AG09319 (cell line): ENCODE data around the gene PHLPP1.

Experiments used
- DNase-seq: peaks from one replicate; pipeline ENCODE4 v3.0.0-alpha.2; 2010; ENCODE audit warnings: low read depth; ENCODE audit errors: extremely low read depth
- CTCF ChIP-seq: IDR thresholded peaks from 2 replicates; pipeline ENCODE4 v1.5.1; 2011; ENCODE audit warnings: low read depth, mild to moderate bottlenecking, inconsistent platforms, low read length, moderate library complexity

PHLPP1 gene

GRCh38 chr18:62974928-62975675, 259.8 kb downstream of the PHLPP1 start:
- DNase-seq = no peak
- TF ChIP-seq CTCF = no peak

- no peak for TF ChIP-seq CTCF
- no peak for DNase-seq
Observed at GRCh38 chr18:62975785-62976184, 260.4 kb downstream of the PHLPP1 start.

- DNase-seq = no peak
Observed at GRCh38 chr18:62976227-62976626, 260.9 kb downstream of the PHLPP1 start.

GRCh38 chr18:62977512-62977911, 262.2 kb downstream of the PHLPP1 start:
- no peak for TF ChIP-seq CTCF
- no peak for DNase-seq

More at GRCh38 chr18:62976227-62976626, 260.9 kb downstream of the PHLPP1 start:
- TF ChIP-seq CTCF = no peak

GRCh38 chr18:62978251-62979049, 263.1 kb downstream of the PHLPP1 start:
- no peak for DNase-seq
- TF ChIP-seq CTCF = no peak

- DNase-seq = peak; percentile 62
- TF ChIP-seq CTCF = no peak
Observed at GRCh38 chr18:62979176-62979575, 263.8 kb downstream of the PHLPP1 start.

GRCh38 chr18:62979900-62980299, 264.6 kb downstream of the PHLPP1 start:
- no peak for TF ChIP-seq CTCF

More at GRCh38 chr18:62979900-62980299, 264.6 kb downstream of the PHLPP1 start:
- no peak for DNase-seq
